ENCODE data around the gene GLI3.

The GLI3 gene

DNA sequence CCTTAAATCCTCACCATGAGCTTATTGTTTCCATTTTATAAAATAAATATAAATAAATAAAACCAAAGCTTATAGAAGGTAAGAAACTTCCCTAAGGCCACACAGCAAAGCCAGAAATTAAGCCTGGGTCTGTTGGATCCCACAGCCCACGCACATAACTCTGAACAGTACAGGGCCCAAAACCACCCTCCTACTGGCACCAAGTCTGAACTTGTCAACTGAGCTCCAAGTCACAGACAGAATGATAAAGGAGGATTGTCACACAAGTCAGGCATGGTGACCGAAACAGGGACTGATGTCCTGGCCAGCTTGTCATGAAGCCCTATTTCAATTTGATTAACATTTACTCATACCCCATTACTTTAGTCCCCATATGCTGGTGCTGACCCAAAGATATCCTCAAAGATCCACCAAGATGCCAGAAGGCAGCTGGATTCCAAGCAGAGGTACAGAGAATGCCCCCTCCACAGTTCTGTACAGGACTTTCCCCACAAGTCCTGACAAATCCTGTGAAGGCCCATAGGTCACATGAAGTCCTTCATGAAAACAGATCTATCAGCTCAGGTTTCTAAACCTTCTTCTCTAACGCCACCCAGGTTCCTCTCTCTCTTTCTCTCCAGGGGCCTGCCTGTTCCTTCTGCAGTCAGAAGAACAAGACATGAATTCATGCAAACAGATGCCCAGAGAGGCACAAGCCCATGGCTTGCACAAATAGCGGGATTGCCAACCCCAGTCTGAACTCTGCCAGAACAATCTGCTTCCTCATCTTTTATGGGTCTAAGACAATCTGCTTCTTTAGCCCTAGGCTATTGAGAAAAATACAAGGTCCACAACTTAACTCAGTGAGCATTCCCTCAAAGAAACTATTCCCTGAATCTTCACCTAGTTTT lies 60.9 kb downstream of the GLI3 start:
- no peak for DNase-seq (ENCODE audit: low spot score)

DNA sequence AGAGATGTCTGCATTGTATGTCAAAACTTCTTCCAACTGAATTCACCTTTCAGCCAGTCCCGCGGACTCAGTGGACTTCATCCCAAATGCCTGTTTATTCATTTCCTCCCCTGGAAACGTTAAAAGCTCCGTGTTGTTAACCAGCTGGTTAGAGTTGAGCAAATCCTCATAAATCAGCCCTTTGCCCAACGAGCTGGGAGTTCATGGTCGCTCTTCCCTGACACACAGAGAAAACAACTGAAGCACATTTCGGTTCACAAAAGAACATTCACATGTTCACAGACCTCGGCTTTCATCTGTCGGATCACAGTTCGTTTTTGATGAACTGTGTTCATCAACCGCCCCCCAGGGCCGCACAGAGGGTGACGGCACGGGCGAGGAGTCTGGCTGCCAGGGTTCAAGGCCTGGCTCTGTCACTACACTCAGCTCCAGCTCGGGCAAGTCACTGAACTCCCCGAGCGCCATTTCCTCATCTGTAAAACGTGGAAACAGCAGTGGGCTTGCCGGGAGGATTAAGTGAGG lies 62.6 kb downstream of the GLI3 start:
- no peak for DNase-seq (ENCODE audit: low spot score)

DNA sequence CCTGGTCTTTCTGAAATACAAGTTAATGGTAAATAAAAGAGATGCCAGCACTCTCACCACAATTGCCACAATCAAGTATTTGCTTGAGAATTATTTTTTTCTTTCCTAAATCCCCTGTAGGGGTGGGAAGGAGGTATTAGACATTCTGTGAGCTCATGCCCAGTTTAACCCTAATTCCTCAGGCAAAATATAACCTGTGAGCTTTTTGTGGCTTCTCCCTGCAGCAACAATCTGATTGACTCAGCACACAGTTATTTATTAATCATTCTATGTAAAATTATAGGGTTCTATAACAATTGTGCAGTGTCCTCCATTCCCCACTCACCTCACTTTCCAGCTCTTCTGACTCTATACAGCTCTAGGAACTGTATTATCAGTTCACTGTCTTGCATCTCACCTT lies 66.3 kb downstream of the GLI3 start:
- DNase-seq (ENCODE audit: low spot score) = no peak

DNA sequence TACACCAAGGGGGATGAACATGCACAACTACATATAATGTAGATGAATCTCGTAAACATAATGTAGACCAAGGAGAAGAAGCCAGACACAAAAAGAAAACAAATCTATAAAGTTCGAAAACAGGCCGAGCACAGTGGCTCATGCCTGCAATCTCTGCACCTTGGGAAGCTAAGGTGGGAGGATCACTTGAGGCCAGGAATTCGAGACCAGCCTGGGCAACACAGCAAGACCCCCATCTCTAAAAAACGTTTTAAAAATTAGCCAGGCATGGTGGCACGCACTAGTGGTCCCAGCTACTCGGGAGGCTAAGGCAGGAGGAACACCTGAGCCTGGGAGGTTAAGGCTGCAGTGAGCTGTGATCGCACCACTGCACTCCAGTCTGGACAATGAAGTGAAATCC lies 68.5 kb downstream of the GLI3 start:
- DNase-seq (ENCODE audit: low spot score) = no peak

DNA sequence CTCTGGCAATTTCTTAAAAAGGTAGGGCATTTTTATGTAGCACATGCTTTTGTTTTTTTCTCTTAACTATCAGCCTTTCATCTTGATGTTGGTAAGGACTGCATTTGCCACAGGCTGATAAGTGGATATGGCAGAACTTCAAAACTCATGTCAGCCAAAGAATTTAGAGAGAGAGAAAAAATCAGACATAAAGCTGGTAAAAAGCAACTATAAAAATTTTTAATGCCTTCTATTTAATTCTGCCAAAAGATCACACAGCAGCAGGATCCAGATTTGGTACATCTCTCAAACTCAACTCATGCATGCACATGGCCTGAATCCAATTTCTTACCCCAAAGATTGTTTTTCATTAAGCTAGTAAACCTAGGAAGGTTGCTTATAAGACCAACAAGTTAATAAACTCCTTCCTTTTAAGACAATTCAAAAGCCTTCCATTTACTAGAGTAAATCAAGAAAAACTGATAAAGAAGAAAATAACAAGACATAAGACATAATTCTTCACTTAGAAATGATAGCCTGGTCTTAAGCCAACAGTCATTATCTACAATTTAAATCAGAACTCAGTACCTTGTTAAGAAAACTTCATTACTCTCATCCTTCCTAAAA lies 69.3 kb downstream of the GLI3 start:
- DNase-seq (ENCODE audit: low spot score) = no peak

DNA sequence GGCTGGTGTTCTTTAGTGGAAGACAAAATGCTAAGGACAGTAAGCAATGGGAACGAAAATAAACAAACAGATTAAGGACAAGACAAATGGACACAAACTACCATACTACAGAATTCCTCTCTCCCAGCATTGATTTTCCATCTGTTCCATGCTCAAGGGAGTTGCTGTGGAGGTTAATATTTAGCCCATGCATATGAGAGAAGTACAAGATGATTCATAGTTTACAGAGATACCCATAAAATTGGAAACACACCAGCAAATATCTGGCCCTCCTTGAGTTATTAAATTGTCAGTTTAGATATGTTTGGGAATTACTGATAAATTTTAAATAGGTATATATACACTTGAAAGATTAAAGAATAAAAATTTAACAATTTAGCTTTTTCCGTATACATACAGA lies 69.8 kb downstream of the GLI3 start:
- DNase-seq (ENCODE audit: low spot score) = no peak

DNA sequence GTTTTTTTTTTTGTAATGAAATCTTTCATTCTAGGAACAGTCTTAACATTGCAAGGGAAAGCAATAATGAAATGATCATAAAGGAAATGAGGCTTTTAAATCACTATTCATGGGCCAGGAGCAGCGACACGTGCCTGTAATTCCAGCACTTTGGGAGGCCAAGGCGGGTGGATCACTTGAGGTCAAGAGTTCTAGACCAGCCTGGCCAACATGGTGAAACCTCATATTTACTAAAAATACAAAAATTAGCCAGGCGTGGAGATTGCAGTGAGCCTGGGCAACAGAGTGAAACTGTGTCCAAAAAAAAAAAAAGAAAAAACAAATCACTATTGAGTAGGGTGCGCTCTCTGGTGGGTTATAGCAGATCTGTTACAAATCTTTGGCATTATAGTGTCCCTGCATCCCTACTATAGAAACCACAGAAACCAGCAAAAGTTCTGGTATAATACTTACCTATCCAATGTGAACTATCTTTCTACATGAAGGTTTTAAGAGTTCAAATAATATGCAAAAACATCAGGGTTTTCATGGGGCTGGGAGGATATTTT lies 72.1 kb downstream of the GLI3 start:
- DNase-seq (ENCODE audit: low spot score) = no peak

DNA sequence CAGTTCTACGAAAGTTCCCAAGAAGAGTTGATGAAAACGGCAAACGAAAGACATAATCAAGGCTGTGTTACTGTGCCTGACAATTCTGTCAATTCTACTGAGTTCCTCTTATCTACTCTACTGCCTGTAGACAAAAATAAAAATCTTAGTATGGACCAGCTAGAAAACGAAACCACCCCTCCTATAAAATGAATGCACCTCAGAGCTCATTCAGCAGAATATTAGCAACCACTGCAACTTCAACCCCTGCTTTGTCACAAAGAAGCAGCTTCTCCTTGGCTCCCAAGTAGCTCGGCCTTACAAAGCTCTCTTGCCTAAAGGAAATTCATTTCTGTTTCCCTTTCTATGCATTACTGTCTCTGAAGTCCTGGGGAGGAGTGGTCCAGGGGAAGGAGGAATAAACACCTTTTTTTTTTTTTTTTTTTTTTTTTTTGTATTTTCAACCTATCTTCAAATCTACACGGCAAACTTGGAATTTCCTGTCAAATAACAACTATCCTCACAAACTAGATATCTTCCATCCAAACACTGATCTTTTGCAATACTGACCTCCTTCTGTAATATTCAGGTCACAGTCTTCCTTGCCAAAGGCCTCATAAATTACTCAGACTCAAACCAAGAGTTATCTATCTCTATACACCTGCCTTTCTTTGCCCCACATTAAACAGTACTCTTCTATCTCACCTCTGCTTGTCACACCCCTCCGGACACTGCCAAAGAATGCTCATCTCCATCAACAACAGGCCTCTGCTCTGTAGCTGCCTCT lies 74.3 kb downstream of the GLI3 start:
- no peak for DNase-seq (ENCODE audit: low spot score)

DNA sequence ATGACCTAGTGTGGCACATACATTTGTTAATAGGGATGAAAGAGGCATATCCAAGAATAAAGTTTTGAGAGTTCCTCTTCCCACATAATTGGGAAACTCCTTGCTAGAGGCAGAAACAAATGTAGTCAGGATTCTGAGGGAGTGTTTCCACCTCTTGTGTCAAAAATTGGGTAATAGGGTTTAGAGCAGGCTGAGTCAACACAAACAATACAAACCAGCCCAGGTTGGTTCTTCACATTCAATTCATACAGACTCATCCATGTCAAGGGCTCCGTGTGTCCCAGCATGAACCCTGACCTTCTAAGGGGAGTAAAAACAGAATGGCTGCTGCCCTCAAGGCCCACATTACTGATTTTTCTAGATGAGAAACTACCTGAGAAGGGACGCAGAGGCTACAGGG lies 75.3 kb downstream of the GLI3 start:
- DNase-seq (ENCODE audit: low spot score) = no peak

DNA sequence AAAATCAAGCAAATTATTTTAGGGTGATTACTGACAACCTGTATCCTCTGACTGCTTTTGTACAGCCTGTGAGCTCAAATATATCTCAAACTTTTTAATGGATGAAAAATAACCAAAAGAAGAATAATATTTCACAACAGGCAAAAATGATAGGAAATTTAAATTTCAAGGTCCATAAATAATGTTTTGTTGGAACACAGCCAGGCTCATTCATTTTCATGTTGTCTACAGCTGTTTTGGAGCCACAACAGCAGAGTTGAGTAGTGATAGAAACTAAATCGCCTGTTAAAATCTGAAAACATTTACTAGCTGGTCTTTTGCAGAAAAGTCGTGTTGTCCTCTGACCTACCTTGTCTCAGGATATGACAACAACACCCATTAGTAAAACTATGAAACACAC lies 75.9 kb downstream of the GLI3 start:
- no peak for DNase-seq (ENCODE audit: low spot score)

DNA sequence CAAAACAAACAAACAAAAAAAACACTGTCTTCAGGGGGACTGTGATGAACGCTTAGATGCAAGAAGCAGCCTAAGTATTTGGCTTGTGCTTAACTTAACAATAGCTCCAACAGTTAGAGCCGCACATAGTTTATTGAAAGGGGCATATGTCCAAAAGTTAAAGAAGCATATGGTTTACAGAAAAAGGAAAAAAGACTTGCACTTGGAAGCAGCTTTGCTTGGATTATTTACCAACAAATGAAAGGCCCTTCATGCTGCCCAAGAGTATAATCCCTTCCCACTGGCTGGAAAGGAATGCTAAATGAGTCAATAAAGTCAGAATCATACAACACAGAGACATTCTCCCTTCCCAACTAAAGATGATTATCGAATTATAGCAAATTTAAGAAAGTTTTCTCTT lies 77.9 kb downstream of the GLI3 start:
- no peak for DNase-seq (ENCODE audit: low spot score)

DNA sequence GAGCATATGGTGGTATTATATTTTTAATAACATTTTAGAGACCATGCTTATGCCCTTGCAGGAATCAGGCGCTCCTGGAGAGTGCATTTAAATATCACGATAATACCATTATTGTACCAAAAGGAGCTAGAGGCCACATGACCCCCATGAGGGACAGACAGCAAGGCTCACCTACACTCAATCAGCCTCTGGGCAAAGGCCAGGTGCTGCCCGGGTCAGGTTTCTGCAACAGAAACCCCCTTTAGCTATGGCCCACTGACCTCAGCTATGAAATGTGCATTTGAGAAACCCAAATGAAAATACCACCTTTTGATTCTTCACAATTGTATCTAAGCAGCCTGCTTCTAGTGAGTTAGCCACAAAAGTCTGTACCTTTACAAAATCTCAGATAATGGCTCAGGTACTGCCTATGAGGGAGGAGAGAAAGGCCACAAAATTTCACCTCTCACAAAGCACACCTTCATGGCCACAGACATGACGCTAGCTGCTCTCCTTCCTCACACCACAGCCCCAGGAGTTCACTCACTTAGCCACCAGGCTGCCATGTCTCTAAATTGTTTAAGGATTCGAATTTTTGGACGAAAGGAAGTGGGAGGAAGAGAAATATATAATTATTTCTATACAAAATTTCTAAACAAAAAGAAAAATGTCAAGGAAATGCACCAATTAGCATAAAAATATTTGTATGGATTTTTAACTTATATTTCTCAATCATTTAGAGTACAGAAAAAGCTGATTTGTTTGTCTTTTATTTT lies 79.9 kb downstream of the GLI3 start:
- no peak for DNase-seq (ENCODE audit: low spot score)

DNA sequence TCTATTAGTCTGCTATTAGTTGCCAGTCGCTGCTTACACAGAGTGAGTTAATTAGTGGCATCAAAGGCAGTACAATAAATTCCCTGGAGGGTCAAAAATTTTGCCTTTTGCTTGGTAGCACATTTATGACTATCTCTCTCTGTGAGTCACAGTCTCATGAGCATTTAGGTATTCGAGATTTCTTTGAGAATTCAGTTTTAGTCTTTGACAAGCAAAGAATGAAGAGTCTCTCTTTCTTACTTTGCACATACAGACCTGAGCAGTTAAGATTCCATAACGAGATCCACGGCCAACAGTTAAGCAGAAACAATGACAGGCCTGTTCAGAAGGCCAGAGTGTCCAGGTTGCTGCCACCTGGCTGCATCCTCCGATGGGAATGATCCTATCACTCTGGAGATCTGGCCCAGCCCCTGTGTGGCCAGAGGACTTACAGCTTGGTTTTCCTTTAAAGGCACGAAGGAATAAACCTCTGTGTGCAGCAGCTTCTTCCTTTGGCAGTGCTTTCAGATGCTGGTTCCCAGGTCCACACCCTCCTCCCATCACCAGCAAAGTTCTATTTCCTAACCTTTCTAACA lies 80.6 kb downstream of the GLI3 start:
- DNase-seq (ENCODE audit: low spot score) = no peak

DNA sequence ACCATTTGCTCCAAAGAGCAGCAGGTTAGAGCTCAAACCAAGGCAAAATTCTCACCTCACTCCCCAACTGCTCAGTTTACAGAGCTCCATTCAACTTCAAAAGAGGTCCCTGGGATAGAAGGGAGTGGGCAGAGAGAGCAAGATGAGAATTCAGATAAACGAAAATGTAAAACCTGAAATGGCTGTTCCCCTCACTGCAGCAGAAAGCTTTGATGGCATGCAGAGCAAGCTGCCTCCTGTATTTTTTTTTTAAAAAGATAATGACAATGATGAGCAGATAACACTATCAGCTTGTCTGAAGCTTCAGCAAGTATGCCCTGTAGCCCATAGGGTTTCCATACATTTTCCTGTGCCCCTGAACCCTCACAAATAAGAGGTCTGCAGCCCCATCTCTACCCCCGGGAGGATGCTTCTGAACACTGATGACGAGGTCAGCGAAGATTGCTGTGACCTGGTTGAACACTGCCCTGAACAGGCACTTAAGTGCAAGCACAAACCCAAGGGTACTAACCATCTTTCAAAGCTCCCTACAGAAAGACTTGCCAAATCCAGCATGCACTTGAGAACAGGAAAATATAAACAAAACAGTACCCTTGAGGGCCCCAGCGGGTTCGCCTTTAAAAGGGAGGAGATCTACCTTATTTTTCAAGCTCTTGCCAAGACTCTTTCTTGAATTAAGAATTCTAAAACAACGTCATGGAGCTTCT lies 81.3 kb downstream of the GLI3 start:
- DNase-seq (ENCODE audit: low spot score) = no peak

DNA sequence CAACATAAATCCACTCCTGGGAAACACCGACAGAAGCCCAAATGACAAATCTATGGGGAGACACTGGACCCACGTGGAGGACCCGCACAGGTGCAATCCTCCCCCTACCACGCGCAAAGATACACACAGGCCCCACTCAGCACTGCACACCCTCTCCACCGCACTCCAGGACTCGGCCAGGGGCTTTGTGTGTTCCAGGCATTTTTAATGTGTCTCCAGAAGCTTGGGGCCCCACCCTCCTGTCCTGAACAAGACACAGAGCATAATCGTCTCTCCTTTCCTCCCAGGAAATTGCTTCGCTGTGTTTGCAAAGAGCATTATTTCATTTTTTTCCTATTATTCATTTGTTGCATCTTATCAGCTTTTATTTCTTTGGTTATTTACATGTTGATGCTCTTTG lies 82.8 kb downstream of the GLI3 start:
- no peak for DNase-seq (ENCODE audit: low spot score)

DNA sequence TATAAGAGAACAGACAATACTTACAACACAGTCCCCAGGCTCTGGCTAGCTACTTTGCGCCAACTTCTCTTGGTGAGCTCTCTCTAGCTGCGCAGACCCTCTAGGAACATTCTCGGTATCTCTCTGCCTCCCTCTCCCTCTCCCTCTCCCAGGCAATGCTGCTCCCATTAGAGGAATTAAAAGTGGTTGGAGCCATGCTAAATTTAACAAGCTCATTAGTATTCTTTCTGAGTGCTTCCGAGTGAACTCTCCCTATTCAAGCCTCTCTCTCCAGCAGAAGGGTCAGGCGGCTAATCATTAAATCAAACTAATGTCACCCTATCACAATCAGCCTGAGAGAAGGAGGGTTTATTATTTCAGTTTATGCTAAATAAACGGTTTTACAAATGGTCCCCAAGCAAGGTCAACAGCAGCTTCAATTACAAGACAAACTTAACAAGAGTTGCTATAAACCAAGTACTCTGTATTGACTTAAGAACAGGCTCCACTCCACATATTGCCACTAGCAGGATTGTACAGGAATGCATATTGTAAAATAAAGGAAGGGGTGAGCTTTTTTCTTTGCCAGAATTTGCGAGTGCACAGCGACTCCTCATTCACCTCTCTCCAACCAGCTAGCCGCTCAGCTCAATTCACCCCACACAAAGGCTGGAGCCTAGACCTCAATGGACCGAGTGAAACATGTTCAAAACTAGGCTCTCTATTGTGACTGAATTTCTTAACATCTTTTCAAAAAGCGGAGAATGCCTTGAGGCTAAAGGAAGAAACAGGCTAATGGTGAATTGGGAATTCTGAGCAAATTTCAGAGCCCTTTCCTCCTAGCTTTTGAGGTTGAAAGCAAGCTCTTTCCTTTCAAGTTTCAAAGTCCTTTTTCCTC lies 84.4 kb downstream of the GLI3 start:
- DNase-seq (ENCODE audit: low spot score) = no peak

DNA sequence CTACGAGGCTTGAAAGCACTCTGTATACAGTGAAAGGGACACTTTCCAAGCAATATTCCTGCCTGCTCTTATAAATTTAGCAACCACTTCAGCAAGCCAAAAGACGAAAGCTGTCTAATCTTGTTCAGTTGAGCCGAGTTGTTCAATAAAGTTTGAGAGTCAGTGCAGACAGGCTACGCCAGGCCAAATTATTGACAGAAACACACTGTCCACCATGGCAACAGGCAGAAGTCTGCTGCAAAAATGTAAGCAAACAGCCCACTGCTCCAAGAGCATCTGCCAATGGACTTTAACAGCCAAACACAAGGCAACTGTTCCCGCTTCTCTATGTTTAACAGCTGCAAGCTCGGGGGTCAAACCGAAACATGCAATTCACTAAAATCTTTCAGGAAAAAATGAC lies 85.7 kb downstream of the GLI3 start:
- DNase-seq (ENCODE audit: low spot score) = no peak

DNA sequence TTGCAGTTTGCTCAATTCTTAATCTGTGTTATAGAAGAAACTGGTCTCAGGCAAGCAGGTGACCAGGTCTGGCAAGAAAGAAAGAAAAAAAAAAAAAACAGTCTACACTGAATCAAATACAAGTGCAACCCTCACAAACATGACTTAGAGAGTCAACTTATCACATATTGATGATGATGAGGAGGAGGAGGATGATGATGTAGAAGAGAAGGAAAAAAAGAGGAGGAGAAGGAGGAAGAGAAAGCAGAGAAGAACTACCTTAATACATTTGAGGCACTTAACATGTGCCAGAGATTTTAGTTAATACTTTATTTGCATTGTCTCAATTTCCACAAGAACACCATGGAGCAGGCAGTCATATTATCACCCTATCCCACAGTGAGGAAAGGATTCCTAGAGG lies 91.5 kb downstream of the GLI3 start:
- no peak for DNase-seq (ENCODE audit: low spot score)

DNA sequence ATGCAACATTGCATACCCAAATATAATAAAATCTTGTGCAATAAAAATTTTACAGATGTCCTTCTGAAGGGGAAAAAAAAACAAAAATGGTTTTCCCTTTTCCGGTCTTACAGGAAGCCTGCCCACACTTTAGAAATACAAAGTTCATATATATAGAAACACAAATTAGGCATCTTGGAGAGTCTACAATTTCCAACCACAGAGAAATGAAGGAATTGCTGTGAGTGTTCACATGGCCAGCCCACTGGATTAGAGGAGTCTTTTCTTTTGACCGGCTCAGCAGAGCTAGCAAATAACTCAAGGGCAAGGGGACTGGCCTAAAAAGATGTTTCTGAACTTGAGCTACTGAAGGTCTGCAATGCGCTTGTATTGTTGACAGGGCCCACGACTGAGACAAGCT lies 92.4 kb downstream of the GLI3 start:
- DNase-seq (ENCODE audit: low spot score) = no peak

Measured in iPS-NIHi11 (cell line).